Measurements from ENCODE around the gene EXOC3L1. TPM values are rescaled to one million over a fixed set of nuclear protein-coding genes. Genes with fewer than 3 reads are reported as not detected.

EXOC3L1 gene
- total and polyA plus RNA-seq, 2 of the 13 experiments (the other 11 are each of a cell fraction or from before 2014, with no cell fraction given): 0.12 TPM; not detected in 1

DNA sequence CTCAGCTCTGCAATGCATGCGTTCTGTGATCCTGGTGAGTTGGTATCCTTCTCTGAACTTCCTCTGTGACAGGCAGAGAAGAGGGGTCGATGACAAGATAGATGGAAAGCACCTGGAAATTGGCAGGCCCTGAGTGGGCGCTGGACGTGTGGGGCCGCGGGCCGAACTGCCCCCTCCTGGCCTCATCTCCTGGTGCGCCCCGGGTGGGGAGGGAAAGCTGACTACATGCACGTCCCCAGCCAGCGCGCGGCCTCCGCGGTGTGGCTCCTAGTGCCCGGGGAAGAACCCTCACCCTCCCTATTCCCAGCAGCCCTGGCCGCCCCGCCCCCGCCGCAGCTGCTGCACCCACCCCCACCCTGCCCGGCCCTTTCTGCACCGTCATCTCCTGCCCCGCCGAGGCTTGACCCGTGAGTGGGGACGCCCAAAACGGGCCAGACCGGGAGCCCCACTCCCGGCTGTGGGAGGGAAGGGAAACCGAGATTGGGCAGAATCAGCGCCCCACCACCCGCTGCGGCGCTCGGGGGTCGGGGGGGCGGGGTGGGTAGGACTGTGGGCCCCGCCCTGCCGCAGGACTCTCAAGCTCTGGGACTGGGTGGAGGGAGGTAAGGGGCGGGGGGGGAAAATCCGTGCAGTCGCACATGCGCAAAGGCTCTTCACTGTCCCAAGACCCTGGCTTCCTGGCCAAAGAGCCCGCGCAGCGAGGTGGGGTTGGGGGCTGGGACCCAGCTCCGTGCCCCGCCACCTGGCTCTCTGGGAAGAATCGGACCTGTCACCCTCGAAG lies 19.6 kb downstream of the EXOC3L1 start, which contains the start of gene NOL3 (continued):
- 0 out of 2 replicates have a peak, but pooled peaks have one; percentile 10 for TF ChIP-seq HNF1A (IDR thresholded peaks at IDR 0.05; ENCODE audit: low read depth)
- no peak; the same call in 1 of the 2 replicates for TF ChIP-seq HNF1A (CRISPR knock-in tag; IDR thresholded peaks at IDR 0.05; ENCODE audit: borderline replicate concordance)
- TF ChIP-seq ZBTB14 (CRISPR knock-in tag; IDR thresholded peaks at IDR 0.05): peak; percentile 34; the same call in 1 of the 2 replicates
- TF ChIP-seq, protein P1, sequence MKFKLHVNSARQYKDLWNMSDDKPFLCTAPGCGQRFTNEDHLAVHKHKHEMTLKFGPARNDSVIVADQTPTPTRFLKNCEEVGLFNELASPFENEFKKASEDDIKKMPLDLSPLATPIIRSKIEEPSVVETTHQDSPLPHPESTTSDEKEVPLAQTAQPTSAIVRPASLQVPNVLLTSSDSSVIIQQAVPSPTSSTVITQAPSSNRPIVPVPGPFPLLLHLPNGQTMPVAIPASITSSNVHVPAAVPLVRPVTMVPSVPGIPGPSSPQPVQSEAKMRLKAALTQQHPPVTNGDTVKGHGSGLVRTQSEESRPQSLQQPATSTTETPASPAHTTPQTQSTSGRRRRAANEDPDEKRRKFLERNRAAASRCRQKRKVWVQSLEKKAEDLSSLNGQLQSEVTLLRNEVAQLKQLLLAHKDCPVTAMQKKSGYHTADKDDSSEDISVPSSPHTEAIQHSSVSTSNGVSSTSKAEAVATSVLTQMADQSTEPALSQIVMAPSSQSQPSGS (CRISPR knock-in tag; IDR thresholded peaks at IDR 0.05): 0 out of 2 replicates have a peak, but pooled peaks have one; percentile 2
- peak; percentile 1; the same call in 1 of the 2 replicates for TF ChIP-seq TCF7 (IDR thresholded peaks at IDR 0.05; ENCODE audit: low read depth)
- no peak for TF ChIP-seq CENPBD1 (CRISPR knock-in tag; IDR thresholded peaks at IDR 0.05; ENCODE audit: borderline replicate concordance, low read depth)
- no peak for TF ChIP-seq JARID2 (CRISPR knock-in tag; IDR thresholded peaks at IDR 0.05; ENCODE audit: insufficient replicate concordance)
- TF ChIP-seq, protein P2, sequence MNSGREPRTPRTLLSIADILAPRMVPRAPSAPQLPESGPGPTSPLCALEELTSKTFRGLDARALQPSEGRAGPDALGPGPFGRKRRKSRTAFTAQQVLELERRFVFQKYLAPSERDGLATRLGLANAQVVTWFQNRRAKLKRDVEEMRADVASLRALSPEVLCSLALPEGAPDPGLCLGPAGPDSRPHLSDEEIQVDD (CRISPR knock-in tag; IDR thresholded peaks at IDR 0.05; ENCODE audit: borderline replicate concordance): 0 out of 2 replicates have a peak, but pooled peaks have one; percentile 33
- TF ChIP-seq ZNF205 (CRISPR knock-in tag; IDR thresholded peaks at IDR 0.05): no peak; the same call in 1 of the 2 replicates
- TF ChIP-seq GZF1 (CRISPR knock-in tag; IDR thresholded peaks at IDR 0.05): no peak
- peak; percentile 20 for TF ChIP-seq AGO2 (optimal IDR thresholded peaks at IDR 0.05; ENCODE audit: low read depth, low read length)
- peak; percentile 88 for TF ChIP-seq WIZ (CRISPR knock-in tag; IDR thresholded peaks at IDR 0.05)
- TF ChIP-seq, protein P3, sequence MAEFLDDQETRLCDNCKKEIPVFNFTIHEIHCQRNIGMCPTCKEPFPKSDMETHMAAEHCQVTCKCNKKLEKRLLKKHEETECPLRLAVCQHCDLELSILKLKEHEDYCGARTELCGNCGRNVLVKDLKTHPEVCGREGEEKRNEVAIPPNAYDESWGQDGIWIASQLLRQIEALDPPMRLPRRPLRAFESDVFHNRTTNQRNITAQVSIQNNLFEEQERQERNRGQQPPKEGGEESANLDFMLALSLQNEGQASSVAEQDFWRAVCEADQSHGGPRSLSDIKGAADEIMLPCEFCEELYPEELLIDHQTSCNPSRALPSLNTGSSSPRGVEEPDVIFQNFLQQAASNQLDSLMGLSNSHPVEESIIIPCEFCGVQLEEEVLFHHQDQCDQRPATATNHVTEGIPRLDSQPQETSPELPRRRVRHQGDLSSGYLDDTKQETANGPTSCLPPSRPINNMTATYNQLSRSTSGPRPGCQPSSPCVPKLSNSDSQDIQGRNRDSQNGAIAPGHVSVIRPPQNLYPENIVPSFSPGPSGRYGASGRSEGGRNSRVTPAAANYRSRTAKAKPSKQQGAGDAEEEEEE (CRISPR knock-in tag; IDR thresholded peaks at IDR 0.05; ENCODE audit: borderline replicate concordance): peak; percentile 87; the same call in 1 of the 2 replicates
- TF ChIP-seq ZNF850 (CRISPR knock-in tag; conservative IDR thresholded peaks at IDR 0.05): 0 out of 2 replicates have a peak, but pooled peaks have one; percentile 28
- TF ChIP-seq ESRRA (CRISPR knock-in tag; IDR thresholded peaks at IDR 0.05; ENCODE audit: low read depth): no peak
- TF ChIP-seq HMG20B (CRISPR knock-in tag; conservative IDR thresholded peaks at IDR 0.05): no peak; the same call in 1 of the 2 replicates

Measured in HepG2 (cell line).